ENCODE results near the gene HLA-DOB. TPM values are rescaled to one million over a fixed set of nuclear protein-coding genes. Genes with fewer than 3 reads are reported as not detected.

Gene HLA-DOB
- polyA plus RNA-seq, 1 donor from 2014 or later: not detected

DNA sequence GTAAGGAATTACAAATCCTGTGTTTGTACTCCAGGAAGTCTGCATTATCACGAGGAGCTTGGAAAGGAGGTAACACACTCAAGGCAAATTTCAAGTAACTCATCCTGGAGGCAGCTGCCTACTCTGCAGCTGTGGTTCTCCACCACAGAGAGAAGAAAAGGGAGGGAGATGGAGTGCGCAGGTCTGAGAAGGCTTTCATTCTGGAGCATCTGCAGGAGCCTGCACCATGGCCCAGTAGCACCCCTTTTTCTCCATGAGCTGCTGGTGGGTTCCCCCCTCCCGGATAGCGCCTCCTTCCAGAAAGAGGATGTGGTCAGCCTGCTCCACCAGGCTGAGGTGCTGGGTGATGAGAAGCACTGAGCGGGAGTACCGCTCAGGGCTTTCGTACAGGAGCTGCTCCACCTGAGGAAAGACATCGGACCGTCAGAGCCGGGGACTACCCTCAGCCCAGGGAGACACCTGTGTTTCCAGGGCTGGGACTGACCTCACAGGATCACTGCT lies 28.6 kb upstream of the HLA-DOB start:
- no peak overlapping the region for H2AFZ ChIP-seq (ENCODE audit: low read depth, low read length)
- H3K9me3 ChIP-seq (ENCODE audit: low read length): no peaks in the 10 kb centered on the region
- TF ChIP-seq TAF1 (IDR thresholded peaks at IDR 0.05; ENCODE audit: low read depth) (no peak), SMC3 (conservative IDR thresholded peaks at IDR 0.05; ENCODE audit: poor library complexity) (no peak), EP300 (conservative IDR thresholded peaks at IDR 0.05; ENCODE audit: poor library complexity, severe bottlenecking) (no peak), RAD21 (conservative IDR thresholded peaks at IDR 0.05) (no peak), POLR2AphosphoS5 (IDR thresholded peaks at IDR 0.05) (no peak), EZH2 (IDR thresholded peaks at IDR 0.05; ENCODE audit: borderline replicate concordance, insufficient read depth, low read length, poor library complexity, severe bottlenecking) (no peak), MXI1 (conservative IDR thresholded peaks at IDR 0.05; ENCODE audit: poor library complexity, severe bottlenecking) (no peak)
- TF ChIP-seq, protein P1, sequence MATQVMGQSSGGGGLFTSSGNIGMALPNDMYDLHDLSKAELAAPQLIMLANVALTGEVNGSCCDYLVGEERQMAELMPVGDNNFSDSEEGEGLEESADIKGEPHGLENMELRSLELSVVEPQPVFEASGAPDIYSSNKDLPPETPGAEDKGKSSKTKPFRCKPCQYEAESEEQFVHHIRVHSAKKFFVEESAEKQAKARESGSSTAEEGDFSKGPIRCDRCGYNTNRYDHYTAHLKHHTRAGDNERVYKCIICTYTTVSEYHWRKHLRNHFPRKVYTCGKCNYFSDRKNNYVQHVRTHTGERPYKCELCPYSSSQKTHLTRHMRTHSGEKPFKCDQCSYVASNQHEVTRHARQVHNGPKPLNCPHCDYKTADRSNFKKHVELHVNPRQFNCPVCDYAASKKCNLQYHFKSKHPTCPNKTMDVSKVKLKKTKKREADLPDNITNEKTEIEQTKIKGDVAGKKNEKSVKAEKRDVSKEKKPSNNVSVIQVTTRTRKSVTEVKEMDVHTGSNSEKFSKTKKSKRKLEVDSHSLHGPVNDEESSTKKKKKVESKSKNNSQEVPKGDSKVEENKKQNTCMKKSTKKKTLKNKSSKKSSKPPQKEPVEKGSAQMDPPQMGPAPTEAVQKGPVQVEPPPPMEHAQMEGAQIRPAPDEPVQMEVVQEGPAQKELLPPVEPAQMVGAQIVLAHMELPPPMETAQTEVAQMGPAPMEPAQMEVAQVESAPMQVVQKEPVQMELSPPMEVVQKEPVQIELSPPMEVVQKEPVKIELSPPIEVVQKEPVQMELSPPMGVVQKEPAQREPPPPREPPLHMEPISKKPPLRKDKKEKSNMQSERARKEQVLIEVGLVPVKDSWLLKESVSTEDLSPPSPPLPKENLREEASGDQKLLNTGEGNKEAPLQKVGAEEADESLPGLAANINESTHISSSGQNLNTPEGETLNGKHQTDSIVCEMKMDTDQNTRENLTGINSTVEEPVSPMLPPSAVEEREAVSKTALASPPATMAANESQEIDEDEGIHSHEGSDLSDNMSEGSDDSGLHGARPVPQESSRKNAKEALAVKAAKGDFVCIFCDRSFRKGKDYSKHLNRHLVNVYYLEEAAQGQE (IDR thresholded peaks at IDR 0.05; ENCODE audit: borderline replicate concordance): no peak
- TF ChIP-seq, protein P2, sequence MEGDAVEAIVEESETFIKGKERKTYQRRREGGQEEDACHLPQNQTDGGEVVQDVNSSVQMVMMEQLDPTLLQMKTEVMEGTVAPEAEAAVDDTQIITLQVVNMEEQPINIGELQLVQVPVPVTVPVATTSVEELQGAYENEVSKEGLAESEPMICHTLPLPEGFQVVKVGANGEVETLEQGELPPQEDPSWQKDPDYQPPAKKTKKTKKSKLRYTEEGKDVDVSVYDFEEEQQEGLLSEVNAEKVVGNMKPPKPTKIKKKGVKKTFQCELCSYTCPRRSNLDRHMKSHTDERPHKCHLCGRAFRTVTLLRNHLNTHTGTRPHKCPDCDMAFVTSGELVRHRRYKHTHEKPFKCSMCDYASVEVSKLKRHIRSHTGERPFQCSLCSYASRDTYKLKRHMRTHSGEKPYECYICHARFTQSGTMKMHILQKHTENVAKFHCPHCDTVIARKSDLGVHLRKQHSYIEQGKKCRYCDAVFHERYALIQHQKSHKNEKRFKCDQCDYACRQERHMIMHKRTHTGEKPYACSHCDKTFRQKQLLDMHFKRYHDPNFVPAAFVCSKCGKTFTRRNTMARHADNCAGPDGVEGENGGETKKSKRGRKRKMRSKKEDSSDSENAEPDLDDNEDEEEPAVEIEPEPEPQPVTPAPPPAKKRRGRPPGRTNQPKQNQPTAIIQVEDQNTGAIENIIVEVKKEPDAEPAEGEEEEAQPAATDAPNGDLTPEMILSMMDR (IDR thresholded peaks at IDR 0.05; ENCODE audit: poor library complexity, severe bottlenecking): no peak
- no peak overlapping the region for H3K4me3 ChIP-seq (ENCODE audit: low read length)
- H3K27me3 ChIP-seq (ENCODE audit: insufficient read depth, low read depth, low read length): peaks cover 45% of the 10 kb centered on the region
- H3K9me2 ChIP-seq (ENCODE audit: insufficient read depth, low read length): no peaks in the 10 kb centered on the region
- no peak overlapping the region for H3K27ac ChIP-seq (ENCODE audit: low read length)
- no peaks in the 10 kb centered on the region for H3K79me2 ChIP-seq (replicated peaks; ENCODE audit: insufficient read depth, low read length)
- no peaks in the 10 kb centered on the region for H3K36me3 ChIP-seq (ENCODE audit: insufficient read depth, low read length)
- H4K20me1 ChIP-seq (ENCODE audit: insufficient read depth): no peaks in the 10 kb centered on the region
- H3K4me2 ChIP-seq (ENCODE audit: low read length): no peak overlapping the region
- H3K9ac ChIP-seq (ENCODE audit: low read length): no peak overlapping the region
- H3F3A ChIP-seq (ENCODE audit: insufficient read depth, low read length, poor library complexity, severe bottlenecking): no peaks in the 10 kb centered on the region

DNA sequence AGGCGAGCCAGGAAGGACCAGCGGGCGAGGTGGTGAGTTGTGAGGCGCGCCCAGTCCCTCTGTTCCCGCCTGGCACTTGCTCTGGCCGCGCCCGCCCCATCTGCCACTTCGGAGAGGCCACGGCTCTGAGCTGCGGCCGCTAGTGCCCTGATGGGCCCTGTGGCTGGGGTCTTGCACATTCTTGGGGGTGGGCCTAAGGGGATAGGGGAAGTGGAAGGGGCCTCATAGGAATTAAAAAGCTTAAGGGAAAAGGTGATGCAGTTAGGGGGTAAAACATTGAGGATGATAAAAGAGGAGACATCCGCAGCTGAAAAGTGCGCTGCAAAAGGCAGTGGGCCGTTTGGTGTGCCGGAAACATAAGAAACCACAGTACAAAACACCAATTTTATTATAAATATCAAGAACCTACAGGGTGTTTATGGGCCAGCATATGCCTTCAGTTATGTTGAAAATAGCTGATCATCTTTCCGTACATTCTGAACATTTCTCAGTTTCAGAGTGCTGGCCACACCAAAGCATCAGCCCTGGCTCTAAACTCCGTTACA lies 28.1 kb upstream of the HLA-DOB start:
- Histone ChIP-seq H3F3A (ENCODE audit: insufficient read depth, low read length, poor library complexity, severe bottlenecking) (no peaks in the 10 kb centered on the region), H2AFZ (ENCODE audit: low read depth, low read length) (peak overlapping the region; percentile 21), H3K27me3 (ENCODE audit: insufficient read depth, low read depth, low read length) (peaks cover 42% of the 10 kb centered on the region), H3K9ac (ENCODE audit: low read length) (peak overlapping the region; percentile 46), H3K36me3 (ENCODE audit: insufficient read depth, low read length) (no peaks in the 10 kb centered on the region), H3K4me3 (ENCODE audit: low read length) (peak overlapping the region; percentile 68), H3K27ac (ENCODE audit: low read length) (no peak overlapping the region), H4K20me1 (ENCODE audit: insufficient read depth) (no peaks in the 10 kb centered on the region), H3K79me2 (replicated peaks; ENCODE audit: insufficient read depth, low read length) (no peaks in the 10 kb centered on the region), H3K9me3 (ENCODE audit: low read length) (no peaks in the 10 kb centered on the region), H3K9me2 (ENCODE audit: insufficient read depth, low read length) (no peaks in the 10 kb centered on the region), H3K4me2 (ENCODE audit: low read length) (peak overlapping the region; percentile 48)
- TF ChIP-seq, protein P1 (IDR thresholded peaks at IDR 0.05; ENCODE audit: borderline replicate concordance): no peak
- TF ChIP-seq, protein P2 (IDR thresholded peaks at IDR 0.05; ENCODE audit: poor library complexity, severe bottlenecking): no peak
- no peak for TF ChIP-seq POLR2AphosphoS5 (IDR thresholded peaks at IDR 0.05)
- no peak for TF ChIP-seq MXI1 (conservative IDR thresholded peaks at IDR 0.05; ENCODE audit: poor library complexity, severe bottlenecking)
- TF ChIP-seq EZH2 (IDR thresholded peaks at IDR 0.05; ENCODE audit: borderline replicate concordance, insufficient read depth, low read length, poor library complexity, severe bottlenecking): no peak
- no peak for TF ChIP-seq SMC3 (conservative IDR thresholded peaks at IDR 0.05; ENCODE audit: poor library complexity)
- TF ChIP-seq EP300 (conservative IDR thresholded peaks at IDR 0.05; ENCODE audit: poor library complexity, severe bottlenecking): no peak
- TF ChIP-seq RAD21 (conservative IDR thresholded peaks at IDR 0.05): no peak
- TF ChIP-seq TAF1 (IDR thresholded peaks at IDR 0.05; ENCODE audit: low read depth): no peak

Measured in neural cell (in vitro differentiated cells).